Activated T-helper 17 cell treated with anti-CD3 and anti-CD28 coated beads, Interleukin-2, amount 50 U/mL, for 72 hours (primary cell): Measurements from ENCODE around the gene VGF. TPM values are rescaled to one million over a fixed set of nuclear protein-coding genes. Genes with fewer than 3 reads are reported as not detected.
"Not testable (repeated sequence)": the region's sequence is repeated elsewhere in the genome, so short reads cannot be mapped to it uniquely, and the experiment has no call there.

Experiments
- ATAC-seq: fragments of 150-1000 bp; cut with Tn5 transposase; replicated peaks from 2 replicates; pipeline ENCODE4 v1.10.0; 2021; ENCODE audit warnings: mild to moderate bottlenecking, moderate library complexity
- H3K27ac Mint-ChIP-seq: one replicate; pipeline ENCODE4 v1.8.0; 2022; ENCODE audit warnings: mixed read lengths
- H3K27me3 Mint-ChIP-seq: one replicate; pipeline ENCODE4 v1.8.0; 2022; ENCODE audit warnings: mixed read lengths
- H3K36me3 Mint-ChIP-seq: one replicate; pipeline ENCODE4 v1.8.0; 2022; ENCODE audit warnings: low read depth, mild to moderate bottlenecking, mixed read lengths
- H3K4me1 Mint-ChIP-seq: one replicate; pipeline ENCODE4 v1.8.0; 2022; ENCODE audit warnings: mixed read lengths
- H3K4me3 Mint-ChIP-seq: one replicate; pipeline ENCODE4 v1.8.0; 2022; ENCODE audit warnings: mild to moderate bottlenecking, mixed read lengths
- H3K9me3 Mint-ChIP-seq: one replicate; pipeline ENCODE4 v1.8.0; 2022; ENCODE audit warnings: mixed read lengths
- total RNA-seq, 2 donors: library from RNA; stranded (reverse); gene quantifications; one replicate each; pipeline ENCODE4 v1.2.3, GENCODE V29; 2022

Gene VGF
- total RNA-seq, 2 donors from 2014 or later: 0.13 to 0.48 TPM

- ATAC-seq: no peak
- Mint-ChIP-seq H3K4me1 (no peaks in the 10 kb centered on the region), H3K27ac (no peak overlapping the region), H3K9me3 (no peaks in the 10 kb centered on the region), H3K4me3 (no peak overlapping the region), H3K36me3 (no peaks in the 10 kb centered on the region), H3K27me3 (peaks cover 1% of the 10 kb centered on the region)
These were observed 51.5 kb downstream of the VGF start for GRCh38 chr7:101113836-101114235.

GRCh38 chr7:101113140-101113539 lies 52.2 kb downstream of the VGF start:
- not testable (repeated sequence) for H3K27me3 Mint-ChIP-seq, H3K4me3 Mint-ChIP-seq, H3K36me3 Mint-ChIP-seq, ATAC-seq, H3K4me1 Mint-ChIP-seq, H3K9me3 Mint-ChIP-seq, H3K27ac Mint-ChIP-seq

Other genes starting within 250 kb of the VGF start
- gene MUC3A, start 216.0 kb downstream of the VGF start, total RNA-seq: under 1 TPM in 1 of 2 donors, not detected in 1; 0.11 TPM
- gene MUC12, start 196.0 kb downstream of the VGF start, total RNA-seq: under 1 TPM; 0.79 to 0.93 TPM
- gene MUC17, start 145.5 kb downstream of the VGF start, total RNA-seq: not detected
- gene TRIM56, start 80.1 kb downstream of the VGF start, total RNA-seq: 10 to 100 TPM; 45.4 to 55.5 TPM
- 1 to 10 TPM in 1 of 2 donors, under 1 TPM in 1; 0.30 to 4.5 TPM for gene SERPINE1, start 38.5 kb downstream of the VGF start, total RNA-seq
- 10 to 100 TPM; 27.4 to 59.8 TPM for gene AP1S1, start 11.1 kb downstream of the VGF start, total RNA-seq
- gene NAT16, start 14.7 kb upstream of the VGF start, total RNA-seq: not detected
- not detected for gene MOGAT3, start 35.5 kb upstream of the VGF start, total RNA-seq
- gene PLOD3, start 52.0 kb upstream of the VGF start, total RNA-seq: 10 to 100 TPM; 55.6 to 69.6 TPM
- gene ZNHIT1, start 52.6 kb upstream of the VGF start, total RNA-seq: 10 to 100 TPM; 49.3 to 56.8 TPM
- gene CLDN15, start 72.2 kb upstream of the VGF start, total RNA-seq: 10 to 100 TPM; 20.0 to 23.1 TPM
- gene FIS1, start 79.5 kb upstream of the VGF start, total RNA-seq: 10 to 100 TPM; 69.0 to 82.6 TPM
- gene IFT22, start 156.2 kb upstream of the VGF start, total RNA-seq: 1 to 10 TPM; 3.4 to 8.2 TPM
- not detected for gene COL26A1, start 197.3 kb upstream of the VGF start, total RNA-seq